ENCODE data around the gene XRCC5.

Gene XRCC5

GRCh38 chr2:216086207-216086893 is 22.8 kb upstream of the XRCC5 start:
- no peak for DNase-seq

DNA sequence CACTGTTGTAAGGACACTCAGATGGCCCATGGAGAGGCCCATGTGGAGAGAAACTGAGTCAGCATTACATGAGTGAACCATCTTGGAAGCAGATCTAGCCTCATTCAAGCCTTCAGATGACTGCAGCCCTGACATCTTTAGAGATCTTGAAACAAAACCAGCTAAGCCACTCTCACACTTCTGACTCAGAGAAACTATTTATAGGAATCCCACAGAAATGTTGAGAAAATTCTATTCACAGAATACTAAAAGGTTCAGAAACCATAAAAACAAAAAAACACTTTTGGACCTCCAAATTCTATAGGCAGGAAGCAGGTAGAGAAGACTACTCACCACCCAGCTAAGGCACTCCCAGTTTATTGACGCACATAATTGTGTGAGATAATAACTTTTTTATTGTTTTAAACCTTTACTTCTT is 18.8 kb upstream of the XRCC5 start:
- DNase-seq: no peak

GRCh38 chr2:216092646-216093045 is 16.5 kb upstream of the XRCC5 start:
- no peak for DNase-seq

DNA sequence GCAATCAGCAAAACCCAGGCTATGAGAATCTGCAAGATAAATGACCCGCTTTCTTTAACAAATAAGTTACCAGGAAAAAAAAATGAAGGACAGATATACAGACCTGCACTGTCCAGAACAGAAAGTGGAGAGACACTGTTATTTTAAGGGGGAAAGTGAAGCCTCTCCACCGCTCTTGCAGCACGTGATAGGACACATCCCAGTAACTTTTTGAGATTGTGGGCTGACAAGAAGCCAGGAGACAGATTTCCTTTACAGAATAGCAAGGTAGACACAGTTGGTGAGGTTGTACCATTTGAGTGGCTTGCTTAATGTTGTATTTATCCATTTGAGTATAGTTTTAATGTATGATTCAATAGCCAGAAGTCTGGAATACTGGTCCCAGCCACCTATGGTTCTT is 14.4 kb upstream of the XRCC5 start:
- DNase-seq: no peak

- no peak for DNase-seq
These were observed 10.5 kb upstream of the XRCC5 start for GRCh38 chr2:216098421-216099334.

DNA sequence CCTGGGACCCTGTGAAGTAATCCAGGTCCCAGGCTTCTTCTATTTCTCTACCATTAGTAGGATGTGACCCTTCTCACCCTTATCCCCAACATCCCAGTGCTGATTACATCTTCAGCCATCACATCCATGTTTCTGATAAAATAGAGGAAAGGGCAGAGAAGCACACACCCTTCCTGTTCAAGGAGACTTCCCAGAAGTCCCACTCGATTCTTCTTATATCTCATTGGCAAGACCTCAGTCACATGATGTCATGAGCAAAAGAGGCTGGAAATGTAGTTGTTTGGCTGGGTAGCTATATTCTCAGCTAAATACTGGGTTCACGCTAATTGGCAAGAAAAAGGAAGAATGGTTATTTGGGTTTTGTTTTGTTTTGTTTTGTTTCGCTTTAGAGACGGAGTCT is 8.0 kb upstream of the XRCC5 start:
- no peak for DNase-seq

DNA sequence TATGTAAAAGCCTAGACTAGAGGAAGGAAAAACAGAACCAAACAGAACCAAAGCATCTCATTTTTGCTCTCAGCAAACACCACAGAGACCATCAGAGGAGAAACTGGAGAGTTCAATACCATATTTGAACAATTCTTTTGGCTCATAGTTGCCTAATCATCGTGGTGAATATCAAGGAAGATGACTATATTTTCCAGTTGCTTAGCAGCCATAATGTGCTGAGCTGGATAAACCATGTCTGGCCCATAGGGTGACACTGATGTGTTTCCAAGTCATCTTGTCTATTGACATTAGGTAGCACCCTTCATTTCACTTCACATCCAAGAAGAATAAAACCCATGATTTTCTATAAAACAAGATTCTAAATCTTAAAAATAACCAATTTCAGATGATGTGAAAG is 5.9 kb upstream of the XRCC5 start:
- no peak for DNase-seq

GRCh38 chr2:216104691-216105090 is 4.5 kb upstream of the XRCC5 start:
- DNase-seq: no peak

DNA sequence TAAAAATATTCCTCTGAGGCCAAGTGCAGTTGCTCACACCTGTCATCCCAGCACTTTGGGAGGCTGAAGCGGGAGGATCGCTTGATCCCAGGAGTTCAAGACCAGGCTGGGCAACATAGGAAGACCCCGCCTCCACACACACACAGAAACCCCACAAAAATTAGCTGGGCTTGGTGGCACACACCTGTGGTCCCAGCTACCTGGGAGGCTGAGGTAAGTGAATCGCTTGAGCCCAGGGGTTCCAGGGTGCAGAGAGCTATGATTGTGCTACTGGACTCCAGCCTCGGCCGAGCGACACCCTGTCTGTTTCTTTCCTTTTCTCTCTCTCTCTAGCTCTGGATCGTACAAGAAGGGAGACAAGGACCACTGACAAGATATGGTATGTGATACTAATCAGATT is 1.8 kb upstream of the XRCC5 start:
- no peak for DNase-seq

DNA sequence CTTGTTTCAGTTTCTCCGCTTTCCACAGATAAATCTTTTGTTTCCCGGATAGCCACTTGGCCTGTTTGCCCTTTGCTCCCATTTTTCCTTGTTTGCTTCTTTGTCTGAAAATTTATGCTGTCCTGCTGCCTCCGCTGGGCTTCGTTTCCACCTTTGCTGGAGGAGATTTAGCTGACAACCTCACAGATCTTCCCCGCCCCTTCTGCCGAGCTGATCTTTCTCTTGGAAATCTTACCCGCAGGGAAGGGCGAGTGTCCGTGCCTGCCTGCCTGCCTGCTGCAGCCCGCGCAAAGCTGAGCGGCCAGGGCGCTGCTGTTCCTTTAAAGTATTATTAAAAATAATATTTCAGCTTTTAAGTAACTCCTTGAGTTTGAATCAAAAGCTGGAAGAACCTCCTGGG is 1.4 kb upstream of the XRCC5 start:
- DNase-seq: no peak

- no peak for DNase-seq
These were observed 710 bp upstream of the XRCC5 start for GRCh38 chr2:216108310-216108966.

GRCh38 chr2:216109962-216110614 is 940 bp downstream of the XRCC5 start:
- DNase-seq: peak in 1 of 2 donors; percentile 26

GRCh38 chr2:216110620-216111019 is 1.5 kb downstream of the XRCC5 start:
- DNase-seq: no peak

- no peak for DNase-seq
These were observed 2.0 kb downstream of the XRCC5 start for GRCh38 chr2:216111122-216111521.

- no peak for DNase-seq
These were observed 3.8 kb downstream of the XRCC5 start for GRCh38 chr2:216112926-216113325.

GRCh38 chr2:216113572-216113971 is 4.4 kb downstream of the XRCC5 start:
- no peak for DNase-seq

GRCh38 chr2:216114382-216114713 is 5.2 kb downstream of the XRCC5 start:
- DNase-seq: no peak

- DNase-seq: peak; percentile 84 to 98
These were observed 5.8 kb downstream of the XRCC5 start for GRCh38 chr2:216114714-216115531.

GRCh38 chr2:216116418-216116817 is 7.3 kb downstream of the XRCC5 start:
- DNase-seq: no peak

GRCh38 chr2:216117561-216118340 is 8.6 kb downstream of the XRCC5 start:
- DNase-seq: no peak

- DNase-seq: no peak
These were observed 9.3 kb downstream of the XRCC5 start for GRCh38 chr2:216118474-216118873.

GRCh38 chr2:216119146-216119545 is 10.0 kb downstream of the XRCC5 start:
- no peak for DNase-seq
